Activated CD4-positive, alpha-beta T cell treated with anti-CD3 and anti-CD28 coated beads for 36 hours (primary cell): ENCODE measurements around the gene TMEM151A. TPM values are rescaled to one million over a fixed set of nuclear protein-coding genes. Genes with fewer than 3 reads are reported as not detected.
A peak's percentile ranks its signal among the peaks of the same experiment; 100 is the strongest.

Experiments
- ATAC-seq: fragments of 200-7000 bp; cut with Tn5 transposase; one replicate; pipeline ENCODE4 v1.10.0; 2021; ENCODE audit warnings: mild to moderate bottlenecking, moderate library complexity
- CTCF ChIA-PET: fragments of 350-600 bp; sonication (Branson Sonifier 250); formaldehyde crosslinking; loops from one replicate; lab custom pipeline; 2021; ENCODE audit warnings: antibody characterized with exemption; lab: Charles Lee
- POLR2A ChIA-PET: fragments of 350-600 bp; sonication (Branson Sonifier 250); formaldehyde crosslinking; loops from one replicate; lab custom pipeline; 2021; ENCODE audit warnings: antibody characterized with exemption, inconsistent platforms; lab: Charles Lee
- DNase-seq: peaks from one replicate; pipeline ENCODE4 v3.0.0-alpha.2; 2020
- H3K27ac Mint-ChIP-seq: one replicate; pipeline ENCODE4 v1.8.0; 2021; ENCODE audit warnings: mixed read lengths
- H3K27me3 Mint-ChIP-seq: one replicate; pipeline ENCODE4 v1.8.0; 2021; ENCODE audit warnings: mixed read lengths
- H3K36me3 Mint-ChIP-seq: one replicate; pipeline ENCODE4 v1.8.0; 2021; ENCODE audit warnings: low read depth, mixed read lengths
- H3K4me1 Mint-ChIP-seq: one replicate; pipeline ENCODE4 v1.8.0; 2021; ENCODE audit warnings: mixed read lengths
- H3K4me3 Mint-ChIP-seq: one replicate; pipeline ENCODE4 v1.8.0; 2021; ENCODE audit warnings: mild to moderate bottlenecking, moderate library complexity, mixed read lengths
- H3K9me3 Mint-ChIP-seq: one replicate; pipeline ENCODE4 v1.8.0; 2021; ENCODE audit warnings: low read depth, mixed read lengths
- intact Hi-C, 2 experiments: fragments of 100-400 bp; cut with DNase I in 1 of 2; cut with micrococcal nuclease in 1 of 2; formaldehyde crosslinking; loops; one replicate each; pipeline versions ENCODE4 v1.14.2 to v1.15.1; 2022 to 2024; cut with DNase I, micrococcal nuclease
- total RNA-seq, 2 experiments: library from RNA; stranded (reverse); gene quantifications; one replicate each; pipeline ENCODE4 v1.2.3, GENCODE V29; 2021

Gene TMEM151A
- total RNA-seq, 2 experiments from 2014 or later: not detected

- no peak for ATAC-seq
- Mint-ChIP-seq H3K4me3 (no peak overlapping the region), H3K9me3 (peaks cover 2% of the 10 kb centered on the region), H3K27me3 (no peaks in the 10 kb centered on the region), H3K4me1 (peaks cover 34% of the 10 kb centered on the region), H3K36me3 (no peaks in the 10 kb centered on the region), H3K27ac (no peak overlapping the region)
- POLR2A ChIA-PET: no interaction called here
- intact Hi-C loops: loop anchor here in 1 of 2 experiments (5.0 kb wide), 1 partner anchor 102 kb away; no protein-coding TSS in a partner anchor
- CTCF ChIA-PET: interaction anchor here (0.5 to 1.5 kb wide), 3 partner anchors 13 to 130 kb away, joined by 3 to 6 read pairs (median 4); no protein-coding TSS in a partner anchor
- no peak for DNase-seq
These were observed 33.0 kb downstream of the TMEM151A start for GRCh38 chr11:66324664-66325063.

- no peaks in the 10 kb centered on the region for H3K36me3 Mint-ChIP-seq
- H3K4me1 Mint-ChIP-seq: peaks cover 31% of the 10 kb centered on the region
- DNase-seq: no peak
- POLR2A ChIA-PET: interaction anchor here (0.6 kb wide), 1 partner anchor 161 kb away, joined by 5 read pairs; no protein-coding TSS in a partner anchor
- peak overlapping the region; percentile 52 for H3K27ac Mint-ChIP-seq
- no peaks in the 10 kb centered on the region for H3K9me3 Mint-ChIP-seq
- intact Hi-C loops: loop anchor here in 1 of 2 experiments (5.0 kb wide), 1 partner anchor 103 kb away; no protein-coding TSS in a partner anchor
- CTCF ChIA-PET: interaction anchor here (0.5 to 1.5 kb wide), 2 partner anchors 14 to 103 kb away, joined by 3 to 6 read pairs; no protein-coding TSS in a partner anchor
- H3K4me3 Mint-ChIP-seq: no peak overlapping the region
- no peak for ATAC-seq
- H3K27me3 Mint-ChIP-seq: no peaks in the 10 kb centered on the region
These were observed 33.6 kb downstream of the TMEM151A start for GRCh38 chr11:66325263-66325671.

GRCh38 chr11:66326261-66327111, 34.8 kb downstream of the TMEM151A start:
- CTCF ChIA-PET: interaction anchor here (1.6 kb wide), 1 partner anchor 14 kb away, joined by 13 read pairs; no protein-coding TSS in a partner anchor
- peak overlapping the region; percentile 52 for H3K27ac Mint-ChIP-seq
- H3K4me3 Mint-ChIP-seq: no peak overlapping the region
- no peaks in the 10 kb centered on the region for H3K27me3 Mint-ChIP-seq
- DNase-seq: peak; percentile 58
- POLR2A ChIA-PET: no interaction called here
- ATAC-seq: peak; percentile 19
- no peaks in the 10 kb centered on the region for H3K36me3 Mint-ChIP-seq
- no peaks in the 10 kb centered on the region for H3K9me3 Mint-ChIP-seq
- H3K4me1 Mint-ChIP-seq: peaks cover 31% of the 10 kb centered on the region
- intact Hi-C loops: loop anchor here in 1 of 2 experiments (5.0 kb wide), 1 partner anchor 104 kb away; no protein-coding TSS in a partner anchor

DNA sequence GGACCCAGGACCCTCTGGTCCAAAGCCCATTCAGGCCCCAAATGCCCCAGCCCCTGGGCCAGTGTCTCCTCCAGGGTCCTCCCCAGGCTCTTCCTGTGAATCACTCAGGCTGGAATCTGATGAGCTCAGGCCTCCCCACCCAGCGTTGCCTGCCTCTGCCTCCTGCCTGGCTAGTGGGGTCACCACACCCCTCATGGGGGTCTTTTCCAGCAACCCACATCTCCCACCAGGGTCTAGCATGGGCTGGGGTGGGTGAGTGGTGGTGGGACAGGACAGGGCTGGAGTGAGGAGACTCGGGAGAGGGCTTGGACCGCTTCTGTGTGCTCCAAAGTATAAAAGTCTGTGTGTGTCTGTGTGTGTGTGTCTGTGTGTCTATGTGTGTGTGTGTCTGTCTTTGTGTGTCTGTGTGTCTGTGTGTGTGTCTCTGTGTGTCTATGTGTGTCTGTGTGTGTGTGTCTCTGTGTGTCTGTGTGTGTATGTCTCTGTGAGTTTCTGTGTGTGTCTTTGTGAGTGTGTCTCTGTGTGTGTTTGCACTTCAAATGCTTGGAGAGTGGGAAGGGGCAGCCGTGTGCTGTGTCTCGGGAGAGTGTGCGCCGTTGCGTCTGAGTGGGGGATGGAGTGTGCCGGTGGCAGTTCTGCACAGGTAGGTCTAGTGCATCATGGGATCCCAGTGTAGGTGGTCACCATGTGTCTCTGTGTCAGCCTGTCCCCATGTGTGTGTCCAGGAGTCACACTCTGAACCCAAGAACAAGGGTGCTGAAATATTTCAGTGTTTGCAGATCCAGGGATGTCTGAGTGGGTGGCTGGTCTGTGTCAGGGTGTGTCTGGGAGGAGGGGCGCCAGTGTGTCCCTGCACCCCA, 35.7 kb downstream of the TMEM151A start:
- no peaks in the 10 kb centered on the region for H3K9me3 Mint-ChIP-seq
- peaks cover 31% of the 10 kb centered on the region for H3K4me1 Mint-ChIP-seq
- DNase-seq (no peak), ATAC-seq (no peak)
- no peak overlapping the region for H3K4me3 Mint-ChIP-seq
- no peaks in the 10 kb centered on the region for H3K27me3 Mint-ChIP-seq
- ChIA-PET CTCF (interaction anchor here (0.6 to 1.6 kb wide), 2 partner anchors 15 to 29 kb away, joined by 3 to 13 read pairs; no protein-coding TSS in a partner anchor), POLR2A (no interaction called here)
- peak overlapping the region; percentile 68 for H3K27ac Mint-ChIP-seq
- H3K36me3 Mint-ChIP-seq: no peaks in the 10 kb centered on the region
- intact Hi-C loops: loop anchor here (1.0 to 5.0 kb wide), 3 partner anchors 15 to 105 kb away; no protein-coding TSS in a partner anchor

GRCh38 chr11:66328031-66328301, 36.3 kb downstream of the TMEM151A start:
- no peaks in the 10 kb centered on the region for H3K9me3 Mint-ChIP-seq
- CTCF ChIA-PET: no interaction called here
- H3K27me3 Mint-ChIP-seq: no peaks in the 10 kb centered on the region
- peak overlapping the region; percentile 68 for H3K27ac Mint-ChIP-seq
- no peaks in the 10 kb centered on the region for H3K36me3 Mint-ChIP-seq
- peak; percentile 48 for DNase-seq
- H3K4me1 Mint-ChIP-seq: peaks cover 31% of the 10 kb centered on the region
- POLR2A ChIA-PET: no interaction called here
- no peak overlapping the region for H3K4me3 Mint-ChIP-seq
- intact Hi-C loops: loop anchor here (1.0 to 5.0 kb wide), 3 partner anchors 16 to 106 kb away; no protein-coding TSS in a partner anchor
- ATAC-seq: peak; percentile 38

- Mint-ChIP-seq H3K27me3 (no peaks in the 10 kb centered on the region), H3K36me3 (no peaks in the 10 kb centered on the region), H3K27ac (peak overlapping the region; percentile 73), H3K4me3 (no peak overlapping the region), H3K9me3 (no peaks in the 10 kb centered on the region), H3K4me1 (peaks cover 31% of the 10 kb centered on the region)
- peak; percentile 90 for DNase-seq
- POLR2A ChIA-PET: no interaction called here
- CTCF ChIA-PET: interaction anchor here (0.6 to 1.5 kb wide), 6 partner anchors 11 to 31 kb away, joined by 3 to 19 read pairs (median 5); partner anchors contain the start of genes BRMS1 and CD248
- peak; percentile 91 for ATAC-seq
- intact Hi-C loops: loop anchor here (1.0 to 5.0 kb wide), 3 partner anchors 16 to 106 kb away; no protein-coding TSS in a partner anchor
These were observed 36.8 kb downstream of the TMEM151A start for GRCh38 chr11:66328302-66329144.

- Mint-ChIP-seq H3K36me3 (no peaks in the 10 kb centered on the region), H3K27ac (no peak overlapping the region), H3K27me3 (no peaks in the 10 kb centered on the region), H3K4me1 (peaks cover 28% of the 10 kb centered on the region), H3K4me3 (no peak overlapping the region), H3K9me3 (no peaks in the 10 kb centered on the region)
- DNase-seq (no peak), ATAC-seq (no peak)
- ChIA-PET CTCF (interaction anchor here (0.6 to 1.5 kb wide), 6 partner anchors 12 to 49 kb away, joined by 3 to 19 read pairs (median 5); partner anchors contain the start of genes BRMS1 and CD248), POLR2A (no interaction called here)
- intact Hi-C loops: loop anchor here in 1 of 2 experiments (5.0 kb wide), 1 partner anchor 107 kb away; no protein-coding TSS in a partner anchor
These were observed 37.5 kb downstream of the TMEM151A start for GRCh38 chr11:66329165-66329673.

DNA sequence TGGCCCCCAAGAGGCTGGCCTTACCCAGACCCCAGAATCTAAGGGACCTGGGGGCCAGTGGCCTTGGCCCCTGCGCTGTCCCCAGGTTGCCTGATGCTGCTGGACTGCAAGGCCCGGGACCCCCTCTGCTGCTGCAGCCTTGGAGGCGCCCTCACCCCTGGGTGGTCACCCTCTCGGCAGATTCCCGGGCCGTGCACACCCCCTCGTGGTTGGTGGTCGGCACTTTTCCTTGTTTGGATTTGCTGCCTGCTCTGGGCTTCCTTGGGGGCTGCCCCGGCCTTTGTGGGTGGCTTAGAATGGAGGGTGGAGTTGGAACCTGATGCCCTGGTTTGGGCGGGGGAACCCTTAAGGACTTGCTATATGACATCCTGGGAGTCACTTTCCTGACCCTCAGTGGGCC, 39.2 kb downstream of the TMEM151A start:
- peaks cover 23% of the 10 kb centered on the region for H3K4me1 Mint-ChIP-seq
- H3K4me3 Mint-ChIP-seq: no peak overlapping the region
- H3K36me3 Mint-ChIP-seq: no peaks in the 10 kb centered on the region
- ATAC-seq (no peak), DNase-seq (no peak)
- CTCF ChIA-PET: interaction anchor here (0.6 to 2.2 kb wide), 3 partner anchors 13 to 33 kb away, joined by 3 to 9 read pairs (median 6); no protein-coding TSS in a partner anchor
- no peak overlapping the region for H3K27ac Mint-ChIP-seq
- intact Hi-C loops: no loop called here
- no peaks in the 10 kb centered on the region for H3K27me3 Mint-ChIP-seq
- H3K9me3 Mint-ChIP-seq: no peaks in the 10 kb centered on the region
- POLR2A ChIA-PET: no interaction called here

DNA sequence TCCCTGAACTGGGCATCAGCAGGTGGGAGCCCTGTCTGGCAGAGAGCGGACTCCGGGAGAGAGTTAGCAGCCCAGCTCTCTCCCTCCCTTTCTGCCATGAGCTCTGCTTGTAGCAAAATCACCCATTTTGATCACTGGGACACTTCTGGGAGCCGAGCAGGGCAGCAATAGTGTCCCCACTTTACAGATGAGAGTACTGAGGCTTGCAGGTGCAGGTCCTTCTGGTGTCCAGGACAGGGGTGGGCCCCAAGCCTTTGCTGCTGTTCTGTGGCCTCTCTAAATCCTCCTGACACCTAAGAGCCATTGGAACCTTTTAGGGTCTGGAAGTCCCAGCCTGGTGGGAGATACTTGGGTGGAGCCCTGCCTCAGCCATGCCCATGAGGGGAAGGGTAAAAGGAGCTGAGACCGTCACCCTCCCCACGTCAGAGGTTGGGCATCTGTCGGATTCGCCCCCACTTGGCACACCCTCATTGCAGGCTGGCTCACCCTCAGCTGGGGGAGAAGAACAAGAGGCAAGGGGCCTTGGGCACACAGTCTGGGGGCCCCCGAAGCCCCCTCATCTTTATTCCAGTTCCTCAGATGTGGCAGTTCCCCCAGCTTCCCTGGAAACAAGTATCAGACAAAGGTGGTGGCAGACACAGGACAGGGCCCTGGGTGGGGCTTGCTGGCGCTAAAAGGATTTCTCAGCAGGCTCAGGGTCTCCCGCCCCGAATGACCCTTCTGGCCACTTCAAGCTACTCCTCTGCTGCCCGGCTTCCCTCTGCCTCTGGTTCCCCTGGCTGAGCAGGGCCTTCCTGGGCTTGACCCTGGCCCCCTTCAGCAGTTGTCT, 40.1 kb downstream of the TMEM151A start:
- Mint-ChIP-seq H3K27ac (no peak overlapping the region), H3K9me3 (no peaks in the 10 kb centered on the region), H3K4me3 (no peak overlapping the region), H3K36me3 (no peaks in the 10 kb centered on the region), H3K27me3 (no peaks in the 10 kb centered on the region), H3K4me1 (peaks cover 24% of the 10 kb centered on the region)
- DNase-seq (no peak), ATAC-seq (no peak)
- intact Hi-C loops: no loop called here
- CTCF ChIA-PET: interaction anchor here (0.7 to 2.2 kb wide), 4 partner anchors 12 to 31 kb away, joined by 3 to 9 read pairs (median 4); no protein-coding TSS in a partner anchor
- POLR2A ChIA-PET: interaction anchor here (0.6 kb wide), 1 partner anchor 495 kb away, joined by 3 read pairs; no protein-coding TSS in a partner anchor
